Endodermal cell (in vitro differentiated cells): Measurements from ENCODE around the gene ITGAX. TPM values are rescaled to one million over a fixed set of nuclear protein-coding genes. Genes with fewer than 3 reads are reported as not detected.

ENCODE experiments used
- DNase-seq: peaks from one replicate; pipeline ENCODE4 v3.0.0-alpha.2; 2017
- H3K27ac ChIP-seq: 2 replicates; pipeline ENCODE4 v1.5.1; 2013; ENCODE audit warnings: mild to moderate bottlenecking, low read depth, low read length, moderate library complexity
- H3K27me3 ChIP-seq: 2 replicates; pipeline ENCODE4 v1.6.1; 2013; ENCODE audit warnings: mild to moderate bottlenecking, low read length, moderate library complexity; ENCODE audit not compliant: insufficient read depth, control insufficient read depth, poor library complexity, severe bottlenecking
- H3K36me3 ChIP-seq: 2 replicates; pipeline ENCODE4 v1.7.0; 2013; ENCODE audit warnings: mild to moderate bottlenecking, low read length, moderate library complexity; ENCODE audit not compliant: control insufficient read depth, insufficient read depth
- H3K4me1 ChIP-seq: one replicate; pipeline ENCODE4 v1.7.0; 2013; ENCODE audit warnings: low read length; ENCODE audit not compliant: control insufficient read depth, insufficient read depth
- H3K4me3 ChIP-seq: 2 replicates; pipeline ENCODE4 v1.5.1; 2013; ENCODE audit warnings: mild to moderate bottlenecking, low read length, moderate library complexity
- H3K9ac ChIP-seq: 2 replicates; pipeline ENCODE4 v1.6.1; 2013; ENCODE audit warnings: mild to moderate bottlenecking, low read length, moderate library complexity; ENCODE audit not compliant: poor library complexity, severe bottlenecking; ENCODE audit errors: extremely low read depth
- H3K9me3 ChIP-seq: 2 replicates; pipeline ENCODE4 v1.6.1; 2013; ENCODE audit warnings: mild to moderate bottlenecking, low read length, moderate library complexity; ENCODE audit not compliant: control insufficient read depth
- H3K27ac Mint-ChIP-seq: 2 replicates; pipeline ENCODE4 v1.8.0; 2020; ENCODE audit warnings: mixed read lengths
- H3K27me3 Mint-ChIP-seq: 2 replicates; pipeline ENCODE4 v1.8.0; 2021; ENCODE audit warnings: mild to moderate bottlenecking, mixed read lengths; ENCODE audit not compliant: insufficient read depth
- H3K36me3 Mint-ChIP-seq: 2 replicates; pipeline ENCODE4 v1.8.0; 2020; ENCODE audit warnings: low read depth, mixed read lengths
- H3K4me1 Mint-ChIP-seq: 2 replicates; pipeline ENCODE4 v1.8.0; 2020; ENCODE audit warnings: mixed read lengths
- H3K4me3 Mint-ChIP-seq: 2 replicates; pipeline ENCODE4 v1.8.0; 2020; ENCODE audit warnings: mild to moderate bottlenecking, moderate library complexity, mixed read lengths
- H3K9me3 Mint-ChIP-seq: 2 replicates; pipeline ENCODE4 v1.8.0; 2020; ENCODE audit warnings: mild to moderate bottlenecking, mixed read lengths
- CTCF ChIP-seq: fragments of 200-600 bp; sonication (generic); conservative IDR thresholded peaks from 2 replicates; pipeline ENCODE4 v1.5.0; 2021; ENCODE audit warnings: antibody characterized with exemption, mild to moderate bottlenecking
- WGBS, 2 experiments: methylation state at CpG; one replicate each; pipeline versions ENCODE4 v1.1.5 to v1.1.7; 2013; ENCODE audit warnings: missing lambda C conversion rate in 2 of 2, mixed read lengths in 1 of 2; ENCODE audit not compliant: insufficient coverage in 1 of 2, insufficient read length in 1 of 2; 5-methylcytosine and 5-hydroxymethylcytosine counted together
- total RNA-seq, 2 donors: library from RNA; stranded (reverse); fragmentation: NEBNext Ultra II Directional in 1 of 2; extraction: Animal tissue kit (Norgen Biotek cat#: 25700) in 1 of 2; gene quantifications; 2 replicates in 1 of 2; 3 replicates in 1 of 2; pipeline ENCODE4 v1.2.1, GENCODE V29; 2021

The ITGAX gene
- total RNA-seq, 2 donors from 2014 or later: 0.22 TPM; not detected in 1

- WGBS, 2 experiments: 95% methylated on average over 11 of the region's 12 CpGs; no CpG with 5 or more reads in 1 of the 2 experiments
- H3K9me3 Mint-ChIP-seq: peaks cover 5% of the 10 kb centered on the region
- H3K4me1 Mint-ChIP-seq: no peaks in the 10 kb centered on the region
- TF ChIP-seq CTCF: no peak
- H3K4me3 Mint-ChIP-seq: no peak overlapping the region
- Histone ChIP-seq H3K36me3 (no peaks in the 10 kb centered on the region), H3K27me3 (peaks cover 5% of the 10 kb centered on the region), H3K4me1 (no peaks in the 10 kb centered on the region), H3K9ac (no peak overlapping the region), H3K27ac (no peak overlapping the region), H3K9me3 (no peaks in the 10 kb centered on the region), H3K4me3 (no peak overlapping the region)
- no peak for DNase-seq
- H3K27me3 Mint-ChIP-seq: peaks cover 24% of the 10 kb centered on the region
- H3K27ac Mint-ChIP-seq: no peak overlapping the region
- H3K36me3 Mint-ChIP-seq: no peaks in the 10 kb centered on the region
These were observed 25.2 kb downstream of the ITGAX start for GRCh38 chr16:31380201-31380600.

DNA sequence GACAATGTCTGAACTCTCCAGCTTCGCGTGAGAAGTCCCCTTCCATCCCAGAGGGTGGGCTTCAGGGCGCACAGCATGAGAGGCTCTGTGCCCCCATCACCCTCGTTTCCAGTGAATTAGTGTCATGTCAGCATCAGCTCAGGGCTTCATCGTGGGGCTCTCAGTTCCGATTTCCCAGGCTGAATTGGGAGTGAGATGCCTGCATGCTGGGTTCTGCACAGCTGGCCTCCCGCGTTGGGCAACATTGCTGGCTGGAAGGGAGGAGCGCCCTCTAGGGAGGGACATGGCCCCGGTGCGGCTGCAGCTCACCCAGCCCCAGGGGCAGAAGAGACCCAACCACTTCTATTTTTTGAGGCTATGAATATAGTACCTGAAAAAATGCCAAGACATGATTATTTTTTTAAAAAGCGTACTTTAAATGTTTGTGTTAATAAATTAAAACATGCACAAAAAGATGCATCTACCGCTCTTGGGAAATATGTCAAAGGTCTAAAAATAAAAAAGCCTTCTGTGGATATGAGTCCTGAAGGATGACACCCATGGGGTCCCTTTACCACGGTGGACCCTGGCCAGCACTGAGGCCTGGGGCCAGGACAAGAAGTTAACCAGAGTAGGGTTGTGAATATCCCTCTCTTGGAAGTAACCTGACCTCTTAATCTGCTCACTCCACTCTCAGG, 27.6 kb downstream of the ITGAX start:
- DNase-seq: peak; percentile 93
- 29 to 37% methylated on average over 7 to 14 of the region's 14 CpGs for WGBS, 2 experiments
- H3K4me3 Mint-ChIP-seq: no peak overlapping the region
- no peaks in the 10 kb centered on the region for H3K36me3 Mint-ChIP-seq
- no peak overlapping the region for H3K9ac ChIP-seq
- H3K27ac ChIP-seq: no peak overlapping the region
- TF ChIP-seq CTCF: peak; percentile 95
- H3K27me3 ChIP-seq: peaks cover 5% of the 10 kb centered on the region
- H3K9me3 ChIP-seq: no peaks in the 10 kb centered on the region
- H3K27ac Mint-ChIP-seq: no peak overlapping the region
- H3K4me1 Mint-ChIP-seq: no peaks in the 10 kb centered on the region
- H3K4me3 ChIP-seq: no peak overlapping the region
- H3K4me1 ChIP-seq: peaks cover 2% of the 10 kb centered on the region
- H3K9me3 Mint-ChIP-seq: peaks cover 3% of the 10 kb centered on the region
- peaks cover 19% of the 10 kb centered on the region for H3K27me3 Mint-ChIP-seq
- no peaks in the 10 kb centered on the region for H3K36me3 ChIP-seq

DNA sequence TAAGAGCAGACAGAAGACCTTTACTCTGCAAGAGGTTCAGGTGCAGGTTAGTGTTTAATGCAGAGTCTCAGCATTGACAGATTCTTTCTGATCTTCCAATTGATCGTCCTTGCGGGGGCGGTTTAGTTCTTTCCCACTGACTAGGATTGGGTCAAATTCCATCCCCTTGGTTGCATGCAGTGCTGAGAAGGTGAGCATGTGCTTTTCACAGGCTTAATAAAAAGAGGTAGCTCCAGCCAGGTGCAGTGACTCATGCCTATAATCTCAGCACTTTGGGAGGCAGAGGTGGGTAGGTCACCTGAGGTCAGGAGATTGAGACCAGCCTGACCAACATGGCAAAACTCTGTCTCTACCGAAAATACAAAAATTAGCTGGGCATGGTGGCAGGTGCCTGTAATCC, 30.7 kb downstream of the ITGAX start:
- no peak for TF ChIP-seq CTCF
- H3K4me1 Mint-ChIP-seq: no peaks in the 10 kb centered on the region
- Histone ChIP-seq H3K27ac (no peak overlapping the region), H3K4me3 (no peak overlapping the region), H3K9ac (no peak overlapping the region), H3K27me3 (peaks cover 5% of the 10 kb centered on the region), H3K36me3 (no peaks in the 10 kb centered on the region), H3K4me1 (peaks cover 2% of the 10 kb centered on the region), H3K9me3 (no peaks in the 10 kb centered on the region)
- H3K27ac Mint-ChIP-seq: no peak overlapping the region
- no peak overlapping the region for H3K4me3 Mint-ChIP-seq
- no peaks in the 10 kb centered on the region for H3K36me3 Mint-ChIP-seq
- peaks cover 22% of the 10 kb centered on the region for H3K27me3 Mint-ChIP-seq
- H3K9me3 Mint-ChIP-seq: peaks cover 3% of the 10 kb centered on the region
- DNase-seq: no peak
- 88 to 95% methylated on average over 3 to 4 of the region's 4 CpGs for WGBS, 2 experiments
